ENCODE data around the gene ZNF445. TPM values are rescaled to one million over a fixed set of nuclear protein-coding genes. Genes with fewer than 3 reads are reported as not detected.
"Not testable (repeated sequence)": the region's sequence is repeated elsewhere in the genome, so short reads cannot be mapped to it uniquely, and the experiment has no call there.

The ZNF445 gene
- total RNA-seq, 4 donors from 2014 or later: 5.7 to 19.8 (median 7.8) TPM

- no peak for TF ChIP-seq POLR2A (IDR thresholded peaks at IDR 0.05)
- no peak for TF ChIP-seq EP300 (IDR thresholded peaks at IDR 0.05)
- TF ChIP-seq CTCF (IDR thresholded peaks at IDR 0.05): no peak
- no peak for TF ChIP-seq POLR2AphosphoS5 (IDR thresholded peaks at IDR 0.05)
- no peaks in the 10 kb centered on the region for H3K36me3 ChIP-seq
- no peaks in the 10 kb centered on the region for H3K27me3 ChIP-seq
- H3K27ac ChIP-seq: no peak overlapping the region
- peaks cover 26% of the 10 kb centered on the region for H3K4me1 ChIP-seq
- H3K9me3 ChIP-seq: no peaks in the 10 kb centered on the region
- WGBS: 10% methylated on average over 6 of the region's 6 CpGs
- peak overlapping the region; percentile 88 for H3K4me3 ChIP-seq
- no peak for DNase-seq (ENCODE audit: low spot score in 2 of 2)
Measured at GRCh38 chr3:44476181-44476611, 1.3 kb downstream of the ZNF445 start.

GRCh38 chr3:44474886-44475285 lies 2.6 kb downstream of the ZNF445 start:
- not testable (repeated sequence) for H3K27me3 ChIP-seq; H3K9me3 ChIP-seq; H3K36me3 ChIP-seq; DNase-seq (ENCODE audit: low spot score in 2 of 2); H3K27ac ChIP-seq; H3K4me3 ChIP-seq
- 91% methylated on average over 10 of the region's 10 CpGs for WGBS
- H3K4me1 ChIP-seq: peaks cover 26% of the 10 kb centered on the region

GRCh38 chr3:44470430-44470829 lies 7.0 kb downstream of the ZNF445 start:
- DNase-seq (ENCODE audit: low spot score in 2 of 2): no peak
- WGBS: 74% methylated on average over 1 of the region's 1 CpG
- peaks cover 6% of the 10 kb centered on the region for H3K4me1 ChIP-seq

GRCh38 chr3:44469914-44470313 lies 7.6 kb downstream of the ZNF445 start:
- H3K27ac ChIP-seq: no peak overlapping the region
- H3K27me3 ChIP-seq: no peaks in the 10 kb centered on the region
- H3K4me1 ChIP-seq: peaks cover 6% of the 10 kb centered on the region
- no peak for TF ChIP-seq EP300 (IDR thresholded peaks at IDR 0.05)
- no peak for TF ChIP-seq POLR2AphosphoS5 (IDR thresholded peaks at IDR 0.05)
- no peak for TF ChIP-seq CTCF (IDR thresholded peaks at IDR 0.05)
- no peak for TF ChIP-seq POLR2A (IDR thresholded peaks at IDR 0.05)
- no peak for DNase-seq (ENCODE audit: low spot score in 2 of 2)
- WGBS: 76% methylated on average over 5 of the region's 5 CpGs
- H3K4me3 ChIP-seq: no peak overlapping the region
- no peaks in the 10 kb centered on the region for H3K9me3 ChIP-seq
- H3K36me3 ChIP-seq: peaks cover 12% of the 10 kb centered on the region

More at GRCh38 chr3:44470430-44470829, 7.0 kb downstream of the ZNF445 start:
- no peaks in the 10 kb centered on the region for H3K9me3 ChIP-seq
- H3K36me3 ChIP-seq: peaks cover 12% of the 10 kb centered on the region
- H3K27me3 ChIP-seq: no peaks in the 10 kb centered on the region
- TF ChIP-seq EP300 (IDR thresholded peaks at IDR 0.05) (no peak), POLR2AphosphoS5 (IDR thresholded peaks at IDR 0.05) (no peak), POLR2A (IDR thresholded peaks at IDR 0.05) (no peak), CTCF (IDR thresholded peaks at IDR 0.05) (no peak)
- H3K4me3 ChIP-seq: no peak overlapping the region
- no peak overlapping the region for H3K27ac ChIP-seq

- DNase-seq (ENCODE audit: low spot score in 2 of 2): no peak
- Histone ChIP-seq H3K4me3 (no peak overlapping the region), H3K27me3 (no peaks in the 10 kb centered on the region), H3K36me3 (peaks cover 19% of the 10 kb centered on the region), H3K9me3 (no peaks in the 10 kb centered on the region), H3K27ac (no peak overlapping the region), H3K4me1 (peaks cover 3% of the 10 kb centered on the region)
- WGBS: 55% methylated on average over 10 of the region's 10 CpGs
- TF ChIP-seq CTCF (IDR thresholded peaks at IDR 0.05) (no peak), POLR2AphosphoS5 (IDR thresholded peaks at IDR 0.05) (no peak), EP300 (IDR thresholded peaks at IDR 0.05) (no peak), POLR2A (IDR thresholded peaks at IDR 0.05) (no peak)
Measured at GRCh38 chr3:44468572-44469520, 8.6 kb downstream of the ZNF445 start.

- not testable (repeated sequence) for H3K27me3 ChIP-seq; H3K9me3 ChIP-seq; H3K27ac ChIP-seq; H3K4me3 ChIP-seq; DNase-seq (ENCODE audit: low spot score in 2 of 2); H3K4me1 ChIP-seq
- WGBS: 88% methylated on average over 2 of the region's 2 CpGs
- H3K36me3 ChIP-seq: peaks cover 26% of the 10 kb centered on the region
Measured at GRCh38 chr3:44468099-44468537, 9.4 kb downstream of the ZNF445 start.
